Measurements from ENCODE around the gene ZNF669. TPM values are rescaled to one million over a fixed set of nuclear protein-coding genes. Genes with fewer than 3 reads are reported as not detected.

Gene ZNF669
- total RNA-seq, 4 donors from 2014 or later: 4.8 to 6.2 (median 5.9) TPM

- Histone ChIP-seq H3K9me3 (no peaks in the 10 kb centered on the region), H3K27me3 (no peaks in the 10 kb centered on the region), H3K27ac (replicated peaks in 1 of 4) (peak overlapping the region in 2 of 4 donors; percentile 90 to 95), H3K4me3 (peak overlapping the region; percentile 77 to 93 (median 88)), H3K4me1 (peaks cover 13 to 32% (median 28%) of the 10 kb centered on the region in 4 donors), H3K36me3 (peaks cover 14 to 24% (median 22%) of the 10 kb centered on the region in 4 donors)
- intact Hi-C loops (cut with DNase I): loop anchor here (10.0 kb wide), 2 partner anchors 100 to 170 kb away; partner anchors contain the start of gene AHCTF1
- TF ChIP-seq EP300 (IDR thresholded peaks at IDR 0.05) (no peak), POLR2A (IDR thresholded peaks at IDR 0.05; ENCODE audit: low read depth) (no peak), CTCF (IDR thresholded peaks at IDR 0.05) (no peak), POLR2AphosphoS5 (IDR thresholded peaks at IDR 0.05) (no peak)
- 79% methylated on average over 13 of the region's 13 CpGs for WGBS
- no peak for DNase-seq (ENCODE audit: extremely low spot score)
Measured at GRCh38 chr1:247104965-247105364, 809 bp upstream of the ZNF669 start.

GRCh38 chr1:247102381-247102780 lies 1.8 kb downstream of the ZNF669 start:
- no peak overlapping the region for H3K4me3 ChIP-seq
- TF ChIP-seq CTCF (IDR thresholded peaks at IDR 0.05) (no peak), POLR2A (IDR thresholded peaks at IDR 0.05; ENCODE audit: low read depth) (no peak), POLR2AphosphoS5 (IDR thresholded peaks at IDR 0.05) (no peak), EP300 (IDR thresholded peaks at IDR 0.05) (no peak)
- WGBS: 100% methylated on average over 1 of the region's 1 CpG
- no peak for DNase-seq (ENCODE audit: extremely low spot score)
- peaks cover 25 to 45% (median 33%) of the 10 kb centered on the region in 4 donors for H3K36me3 ChIP-seq
- H3K9me3 ChIP-seq: no peaks in the 10 kb centered on the region
- no peak overlapping the region for H3K27ac ChIP-seq (replicated peaks in 1 of 4)
- intact Hi-C loops (cut with DNase I): loop anchor here (10.0 kb wide), 2 partner anchors 102 to 168 kb away; partner anchors contain the start of gene AHCTF1
- no peaks in the 10 kb centered on the region for H3K27me3 ChIP-seq
- H3K4me1 ChIP-seq: peaks cover 13 to 30% (median 28%) of the 10 kb centered on the region in 4 donors

- no peak for TF ChIP-seq POLR2A (IDR thresholded peaks at IDR 0.05; ENCODE audit: low read depth)
- Histone ChIP-seq H3K27me3 (no peaks in the 10 kb centered on the region), H3K4me1 (peaks cover 13 to 30% (median 28%) of the 10 kb centered on the region in 4 donors), H3K27ac (replicated peaks in 1 of 4) (no peak overlapping the region), H3K9me3 (no peaks in the 10 kb centered on the region), H3K4me3 (no peak overlapping the region), H3K36me3 (peaks cover 31 to 55% (median 33%) of the 10 kb centered on the region in 4 donors)
- intact Hi-C loops (cut with DNase I): loop anchor here (10.0 kb wide), 2 partner anchors 104 to 166 kb away; partner anchors contain the start of gene AHCTF1
- DNase-seq (ENCODE audit: extremely low spot score): no peak
- 96% methylated on average over 9 of the region's 9 CpGs for WGBS
Measured at GRCh38 chr1:247100676-247101279, 3.4 kb downstream of the ZNF669 start.

- TF ChIP-seq EP300 (IDR thresholded peaks at IDR 0.05) (no peak), POLR2AphosphoS5 (IDR thresholded peaks at IDR 0.05) (no peak), CTCF (IDR thresholded peaks at IDR 0.05) (no peak), POLR2A (IDR thresholded peaks at IDR 0.05; ENCODE audit: low read depth) (no peak)
- Histone ChIP-seq H3K27ac (replicated peaks in 1 of 4) (no peak overlapping the region), H3K9me3 (no peaks in the 10 kb centered on the region), H3K4me3 (no peak overlapping the region), H3K27me3 (no peaks in the 10 kb centered on the region), H3K4me1 (peaks cover 0 to 5% (median 2%) of the 10 kb centered on the region in 4 donors), H3K36me3 (peaks cover 27 to 53% (median 31%) of the 10 kb centered on the region in 4 donors)
- no peak for DNase-seq (ENCODE audit: extremely low spot score)
- WGBS: 90% methylated on average over 5 of the region's 5 CpGs
- intact Hi-C loops (cut with DNase I): no loop called here
Measured at GRCh38 chr1:247096958-247097357, 7.2 kb downstream of the ZNF669 start.

GRCh38 chr1:247096544-247096943 lies 7.6 kb downstream of the ZNF669 start:
- Histone ChIP-seq H3K9me3 (no peaks in the 10 kb centered on the region), H3K27me3 (no peaks in the 10 kb centered on the region), H3K36me3 (peaks cover 23 to 49% (median 29%) of the 10 kb centered on the region in 4 donors), H3K4me1 (peaks cover 0 to under 1% (median 0%) of the 10 kb centered on the region in 4 donors), H3K27ac (replicated peaks in 1 of 4) (no peak overlapping the region), H3K4me3 (no peak overlapping the region)
- no peak for TF ChIP-seq POLR2AphosphoS5 (IDR thresholded peaks at IDR 0.05)
- 93% methylated on average over 5 of the region's 5 CpGs for WGBS
- no peak for DNase-seq (ENCODE audit: extremely low spot score)
- intact Hi-C loops (cut with DNase I): no loop called here

All from esophagus muscularis mucosa (tissue), 4 donors.